Retinal pigment epithelial cell (primary cell): ENCODE measurements around the gene IL24.

Source experiments
- DNase-seq: peaks from one replicate; pipeline ENCODE4 v3.0.0-alpha.2; 2010; ENCODE audit warnings: low read depth
- H3K4me3 ChIP-seq: 2 replicates; pipeline ENCODE4 v1.5.1; 2011; ENCODE audit warnings: mild to moderate bottlenecking, low read length, control low read depth, moderate library complexity
- CTCF ChIP-seq: conservative IDR thresholded peaks from 2 replicates; pipeline ENCODE4 v1.5.1; 2011; ENCODE audit warnings: low read depth, low read length, control low read depth, inconsistent platforms

IL24 gene

DNA sequence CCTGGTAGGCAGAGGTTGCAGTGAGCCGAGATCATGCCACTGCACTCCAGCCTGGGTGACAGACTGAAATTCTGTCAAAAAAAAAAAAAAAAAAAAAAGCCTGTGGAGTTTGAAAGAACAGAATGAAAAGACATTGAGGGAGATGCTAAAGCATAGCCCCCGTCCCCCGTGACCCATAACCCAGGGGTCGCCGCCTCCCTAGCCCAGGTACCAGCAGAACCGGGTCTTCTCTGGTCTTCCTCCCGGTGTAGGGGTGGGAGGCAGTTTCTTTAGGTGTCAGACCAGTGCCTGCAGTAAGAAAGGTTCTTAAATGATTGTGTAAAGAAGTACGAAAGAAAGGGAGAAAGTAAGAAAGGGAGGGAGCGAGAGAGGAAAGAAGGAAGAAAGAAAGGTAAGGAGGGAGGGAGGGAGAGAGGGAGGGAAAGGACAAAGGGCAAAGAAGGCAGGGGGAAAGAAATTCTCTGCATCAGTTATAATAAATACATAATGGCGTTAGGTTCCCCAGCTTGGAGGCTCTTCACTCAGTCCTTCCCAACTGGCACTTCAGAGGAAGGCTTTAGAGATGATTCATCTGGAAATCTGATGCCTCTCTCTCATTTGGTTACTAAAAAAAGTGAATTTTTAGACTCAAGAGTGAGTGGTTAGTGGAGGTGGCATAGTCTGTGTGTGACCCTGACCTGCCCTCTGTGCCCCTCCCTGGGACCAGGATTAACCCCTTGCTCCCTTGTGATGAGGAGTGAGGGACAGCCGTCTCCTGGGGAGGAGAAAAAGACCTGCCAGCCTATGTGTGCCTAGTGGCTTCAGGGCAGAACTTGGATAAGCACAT lies 1.1 kb downstream of the IL24 start:
- H3K4me3 ChIP-seq: no peak overlapping the region
- TF ChIP-seq CTCF: no peak
- DNase-seq: peak; percentile 11

GRCh38 chr1:206898915-206899431 lies 1.7 kb downstream of the IL24 start:
- no peak overlapping the region for H3K4me3 ChIP-seq
- TF ChIP-seq CTCF: no peak
- DNase-seq: no peak

- DNase-seq: no peak
- H3K4me3 ChIP-seq: no peak overlapping the region
- no peak for TF ChIP-seq CTCF
Observed at GRCh38 chr1:206899717-206900116, 2.5 kb downstream of the IL24 start.

GRCh38 chr1:206900149-206900548 lies 2.9 kb downstream of the IL24 start:
- TF ChIP-seq CTCF: no peak

GRCh38 chr1:206901944-206902343 lies 4.7 kb downstream of the IL24 start:
- no peak for TF ChIP-seq CTCF
- DNase-seq: no peak
- no peak overlapping the region for H3K4me3 ChIP-seq

More at GRCh38 chr1:206900149-206900548, 2.9 kb downstream of the IL24 start:
- no peak for DNase-seq
- no peak overlapping the region for H3K4me3 ChIP-seq

GRCh38 chr1:206902702-206903101 lies 5.5 kb downstream of the IL24 start:
- no peak overlapping the region for H3K4me3 ChIP-seq
- DNase-seq: no peak
- no peak for TF ChIP-seq CTCF

GRCh38 chr1:206903687-206904086 lies 6.4 kb downstream of the IL24 start:
- H3K4me3 ChIP-seq: no peak overlapping the region
- no peak for TF ChIP-seq CTCF
- DNase-seq: no peak
